NT2/D1 (cell line): ENCODE data around the gene FNIP1.

ENCODE experiments used
- YY1 ChIP-seq: IDR thresholded peaks from 2 replicates; pipeline ENCODE4 v1.6.1; 2011; ENCODE audit not compliant: insufficient read length, insufficient read depth
- ZNF274 ChIP-seq: IDR thresholded peaks from 2 replicates; pipeline ENCODE4 v1.6.1; 2011; ENCODE audit warnings: mild to moderate bottlenecking, low read depth, low read length

- TF ChIP-seq YY1 (no peak), ZNF274 (no peak)
These were observed 9.1 kb downstream of the FNIP1 start for GRCh38 chr5:131787736-131788135.
